Stimulated activated CD8-positive, alpha-beta memory T cell treated with anti-CD3 and anti-CD28 coated beads, Interleukin-7, amount 100 ng/mL, for 1 hour (primary cell): Measurements from ENCODE around the gene IL11.

ENCODE experiments used
- DNase-seq, 2 donors: peaks; one replicate each; pipeline ENCODE4 v3.0.0-alpha.2; 2020; ENCODE audit warnings: low read depth in 2 of 2

Gene IL11

DNA sequence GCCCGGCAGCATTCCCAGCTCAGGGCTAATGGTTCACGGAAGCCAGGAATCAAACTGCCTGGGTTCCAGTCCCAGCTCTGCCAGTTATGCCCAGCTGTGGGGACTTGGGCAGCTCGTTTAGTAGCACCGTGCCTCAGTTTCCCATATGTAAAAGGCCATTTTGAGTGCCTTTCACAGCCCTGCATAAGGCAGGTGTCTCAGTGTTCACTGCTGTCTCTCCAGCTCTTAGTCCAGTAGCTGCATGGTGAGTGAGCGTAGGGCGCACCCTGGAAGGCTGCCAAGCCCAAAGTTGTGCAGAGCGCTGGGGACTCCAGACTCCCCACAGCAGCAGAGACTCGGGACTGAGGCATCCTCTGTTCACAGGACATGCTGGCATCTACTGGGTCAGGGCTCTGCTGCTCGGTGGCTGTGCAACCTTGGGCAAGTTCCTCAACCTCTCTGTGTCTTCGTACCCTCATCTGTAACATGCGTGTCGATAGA is 21.0 kb upstream of the IL11 start:
- DNase-seq = no peak

- no peak for DNase-seq
Measured at GRCh38 chr19:55390461-55390880, 20.2 kb upstream of the IL11 start.

DNA sequence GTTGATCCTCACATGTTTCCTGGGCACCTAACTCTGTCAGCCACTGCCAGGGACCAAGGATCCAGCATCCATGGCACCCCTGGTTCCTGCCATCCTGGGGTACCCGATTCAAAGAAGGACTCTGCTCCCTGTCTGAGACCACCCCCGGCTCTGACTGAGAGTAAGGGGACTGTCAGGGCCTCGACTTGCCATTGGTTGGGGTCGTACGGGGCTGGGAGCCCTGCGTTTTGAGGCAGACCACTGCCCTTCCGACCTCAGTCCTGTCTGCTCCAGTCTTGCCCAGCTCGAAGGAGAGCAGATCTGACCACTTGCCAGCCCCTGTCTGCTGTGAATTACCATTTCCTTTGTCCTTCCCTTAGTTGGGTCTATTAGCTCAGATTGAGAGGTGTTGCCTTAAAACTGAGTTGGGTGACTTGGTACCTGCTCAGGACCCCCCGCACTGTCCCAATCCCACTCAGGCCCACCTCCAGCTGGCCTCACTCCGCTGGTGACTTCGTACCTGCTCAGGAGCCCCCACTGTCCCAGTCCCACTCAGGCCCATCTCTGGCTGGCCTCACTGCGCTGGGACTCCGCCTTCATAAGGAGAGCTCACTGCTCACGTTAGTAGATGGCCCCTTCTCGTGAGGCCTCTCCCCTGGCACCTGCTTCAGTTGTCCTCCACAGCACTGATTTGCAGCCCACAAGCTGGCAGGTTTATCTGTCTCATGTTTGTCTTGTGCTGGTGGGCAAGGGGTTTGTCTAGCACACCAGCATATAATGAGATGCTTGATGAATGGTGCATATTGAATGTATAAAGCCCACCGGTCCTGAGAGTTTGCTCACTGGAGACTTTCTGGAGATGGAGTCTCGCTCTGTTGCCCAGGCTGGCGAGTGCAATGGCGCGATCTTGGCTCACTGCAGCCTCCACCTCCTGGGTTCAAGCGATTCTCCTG is 19.4 kb upstream of the IL11 start:
- no peak for DNase-seq

DNA sequence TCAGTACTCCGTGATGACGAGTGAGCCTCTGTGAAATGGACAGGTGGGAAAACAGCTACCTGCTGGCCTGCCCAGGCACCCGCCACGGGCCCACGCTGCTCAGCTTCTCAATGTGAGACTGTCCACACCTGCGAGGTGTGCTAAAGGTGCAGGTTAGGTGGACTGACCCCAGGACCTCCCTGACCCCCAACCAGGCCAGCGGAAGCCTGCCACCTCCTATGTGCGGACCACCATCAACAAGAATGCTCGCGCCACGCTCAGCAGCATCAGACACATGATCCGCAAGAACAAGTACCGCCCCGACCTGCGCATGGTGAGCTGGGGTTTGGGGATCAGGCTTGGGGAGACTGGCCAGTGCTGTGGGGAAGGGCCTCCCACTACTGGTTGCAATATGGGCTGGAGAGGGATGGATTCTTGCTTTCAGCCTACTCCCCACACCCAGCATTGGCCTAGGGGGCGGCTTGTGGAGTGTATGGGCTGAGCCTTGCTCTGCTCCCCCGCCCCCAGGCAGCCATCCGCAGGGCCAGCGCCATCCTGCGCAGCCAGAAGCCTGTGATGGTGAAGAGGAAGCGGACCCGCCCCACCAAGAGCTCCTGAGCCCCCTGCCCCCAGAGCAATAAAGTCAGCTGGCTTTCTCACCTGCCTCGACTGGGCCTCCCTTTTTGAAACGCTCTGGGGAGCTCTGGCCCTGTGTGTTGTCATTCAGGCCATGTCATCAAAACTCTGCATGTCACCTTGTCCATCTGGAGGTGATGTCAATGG is 17.7 kb upstream of the IL11 start:
- no peak for DNase-seq

DNA sequence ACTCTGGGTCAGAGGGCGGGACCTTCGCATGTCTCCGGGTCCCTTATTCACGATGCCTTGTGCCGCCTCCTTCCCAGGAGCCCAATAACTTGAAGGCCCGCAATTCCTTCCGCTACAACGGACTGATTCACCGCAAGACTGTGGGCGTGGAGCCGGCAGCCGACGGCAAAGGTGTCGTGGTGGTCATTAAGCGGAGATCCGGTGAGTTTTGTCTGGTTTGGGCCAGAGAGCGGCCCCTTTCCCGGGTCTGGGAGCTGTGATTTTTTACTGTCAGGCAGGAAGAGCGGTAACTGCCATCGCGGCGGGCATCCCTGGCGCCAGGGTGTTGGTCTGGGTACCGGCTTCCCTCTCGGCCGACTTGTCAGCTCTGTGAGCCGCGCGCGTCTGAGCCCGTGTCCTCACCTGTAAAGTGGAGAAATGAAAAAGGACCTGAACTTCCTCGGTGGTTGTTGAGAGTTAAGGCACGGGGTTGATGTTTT is 16.3 kb upstream of the IL11 start:
- DNase-seq = no peak

- peak; percentile 95 to 97 for DNase-seq
Measured at GRCh38 chr19:55385724-55386492, 15.6 kb upstream of the IL11 start, which contains the start of gene RPL28. Gene RPL28, plus strand, starts transcription at chr19:55385932. Its CDS starts 426 bp downstream, at chr19:55386358.

DNA sequence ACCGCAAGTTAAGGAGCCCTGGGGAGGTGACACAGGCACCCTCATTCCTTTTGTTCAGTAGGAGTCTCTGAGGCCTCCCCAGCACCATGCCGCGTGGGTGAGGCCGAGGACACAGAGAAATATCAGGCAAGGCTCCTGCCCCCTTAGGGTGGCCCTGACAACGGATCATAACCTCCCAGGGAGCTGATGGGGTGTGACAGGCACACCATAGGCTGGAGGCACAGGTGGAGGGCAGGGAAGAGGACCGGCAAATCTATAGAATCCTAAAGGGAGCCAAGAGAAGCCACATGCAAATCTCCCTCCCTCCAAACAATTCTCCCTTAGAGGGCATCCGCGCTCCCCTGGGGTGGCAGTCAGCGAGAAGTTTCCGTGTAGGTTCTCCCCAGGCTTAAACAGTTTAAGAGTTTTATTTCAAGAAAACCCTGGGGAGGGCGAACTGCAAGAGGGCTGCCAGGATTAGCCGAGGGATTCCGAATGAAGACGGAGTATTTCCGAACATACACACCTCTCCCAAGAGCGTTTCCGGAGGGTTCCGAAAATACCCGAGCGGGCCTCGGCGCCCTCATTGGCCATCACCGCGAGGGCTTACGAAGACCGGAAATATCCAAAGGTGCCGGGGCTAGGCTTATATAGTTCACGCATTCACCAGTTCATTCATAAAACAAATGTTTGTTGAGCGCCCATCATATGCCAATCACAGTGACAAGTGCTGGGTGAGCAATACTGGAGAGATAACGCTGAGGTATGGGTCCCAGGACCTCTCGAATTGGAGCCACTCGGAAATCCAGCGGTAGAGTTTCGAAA is 14.9 kb upstream of the IL11 start:
- DNase-seq = peak; percentile 79 to 82

GRCh38 chr19:55384131-55384919 is 14.1 kb upstream of the IL11 start, which contains the start of gene TMEM238:
Gene TMEM238, minus strand, starts transcription at chr19:55384292. Its CDS starts 33 bp downstream, at chr19:55384259.
- DNase-seq = no peak

- no peak for DNase-seq
Measured at GRCh38 chr19:55383279-55384130, 13.2 kb upstream of the IL11 start.

DNA sequence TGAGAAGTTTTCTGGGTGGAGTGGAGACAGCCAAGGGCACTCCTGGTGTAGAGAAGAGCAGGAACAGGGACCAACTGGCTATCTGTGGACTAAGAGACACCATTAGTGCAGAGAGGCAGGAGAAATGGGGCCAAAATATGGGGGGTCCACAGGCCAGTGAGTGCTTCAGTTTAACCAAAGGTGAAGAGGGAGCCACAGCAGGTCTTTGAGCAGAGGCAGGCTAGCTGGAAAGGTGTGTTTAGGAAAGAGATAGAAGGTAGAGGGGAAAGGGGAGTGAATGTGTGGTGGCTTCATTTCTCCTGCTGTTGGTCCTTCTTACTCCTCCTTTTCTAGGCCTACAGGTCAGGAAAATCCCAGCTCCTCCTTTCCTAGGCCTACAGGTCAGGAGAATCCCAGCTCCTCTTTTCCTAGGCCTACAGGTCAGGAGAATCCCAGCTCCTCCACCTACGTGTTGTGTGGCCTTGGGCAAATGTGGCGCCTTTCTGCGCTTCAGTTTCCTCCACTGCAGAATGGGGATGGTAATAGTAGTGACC is 12.3 kb upstream of the IL11 start:
- DNase-seq = no peak

- DNase-seq = no peak
Measured at GRCh38 chr19:55382013-55382412, 11.8 kb upstream of the IL11 start.

DNA sequence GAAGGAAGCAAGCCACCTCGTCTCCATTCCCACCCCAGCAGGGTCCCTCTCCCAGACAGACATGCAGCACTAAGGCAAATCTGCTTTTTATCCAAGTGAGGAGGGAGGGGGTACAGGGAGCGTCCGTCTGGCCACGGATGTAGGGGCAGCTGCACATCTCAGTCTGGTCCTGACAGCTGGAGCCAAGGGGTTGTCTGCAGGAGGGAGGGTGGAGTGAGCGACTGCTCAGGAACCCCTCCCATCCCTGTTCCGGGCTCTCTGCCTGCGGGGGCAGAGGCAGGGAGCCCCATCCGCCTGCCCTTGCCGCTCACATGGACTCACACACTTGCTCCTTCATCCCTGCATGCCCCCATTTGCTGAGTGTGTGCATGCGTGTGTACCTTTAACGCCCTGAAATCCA is 8.9 kb upstream of the IL11 start:
- no peak for DNase-seq

DNA sequence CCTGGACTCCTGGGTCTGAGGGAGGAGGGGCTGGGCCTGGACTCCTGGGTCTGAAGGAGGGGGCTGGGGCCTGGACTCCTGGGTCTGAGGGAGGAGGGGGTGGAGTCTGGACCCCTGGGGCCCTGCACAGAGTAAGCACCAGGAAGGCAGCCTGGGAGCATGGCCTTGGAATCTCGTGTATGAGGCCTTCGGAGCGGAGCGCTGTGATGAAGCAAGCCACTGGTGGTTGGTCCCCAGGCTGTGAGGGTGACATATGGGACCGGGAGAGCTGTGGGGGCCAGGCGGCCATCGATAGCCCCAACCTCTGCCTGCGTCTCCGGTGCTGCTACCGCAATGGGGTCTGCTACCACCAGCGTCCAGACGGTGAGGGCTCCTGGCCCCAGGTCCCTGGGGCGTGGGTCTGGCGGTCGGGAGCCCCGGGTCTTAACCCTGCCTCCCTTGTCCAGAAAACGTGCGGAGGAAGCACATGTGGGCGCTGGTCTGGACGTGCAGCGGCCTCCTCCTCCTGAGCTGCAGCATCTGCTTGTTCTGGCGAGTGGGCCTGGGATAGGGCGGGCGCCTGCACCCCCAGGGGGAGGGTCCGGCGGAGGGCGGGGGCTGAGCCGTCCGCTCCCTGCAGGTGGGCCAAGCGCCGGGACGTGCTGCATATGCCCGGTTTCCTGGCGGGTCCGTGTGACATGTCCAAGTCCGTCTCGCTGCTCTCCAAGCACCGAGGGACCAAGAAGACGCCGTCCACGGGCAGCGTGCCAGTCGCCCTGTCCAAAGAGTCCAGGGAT is 7.3 kb upstream of the IL11 start:
- DNase-seq = no peak

DNA sequence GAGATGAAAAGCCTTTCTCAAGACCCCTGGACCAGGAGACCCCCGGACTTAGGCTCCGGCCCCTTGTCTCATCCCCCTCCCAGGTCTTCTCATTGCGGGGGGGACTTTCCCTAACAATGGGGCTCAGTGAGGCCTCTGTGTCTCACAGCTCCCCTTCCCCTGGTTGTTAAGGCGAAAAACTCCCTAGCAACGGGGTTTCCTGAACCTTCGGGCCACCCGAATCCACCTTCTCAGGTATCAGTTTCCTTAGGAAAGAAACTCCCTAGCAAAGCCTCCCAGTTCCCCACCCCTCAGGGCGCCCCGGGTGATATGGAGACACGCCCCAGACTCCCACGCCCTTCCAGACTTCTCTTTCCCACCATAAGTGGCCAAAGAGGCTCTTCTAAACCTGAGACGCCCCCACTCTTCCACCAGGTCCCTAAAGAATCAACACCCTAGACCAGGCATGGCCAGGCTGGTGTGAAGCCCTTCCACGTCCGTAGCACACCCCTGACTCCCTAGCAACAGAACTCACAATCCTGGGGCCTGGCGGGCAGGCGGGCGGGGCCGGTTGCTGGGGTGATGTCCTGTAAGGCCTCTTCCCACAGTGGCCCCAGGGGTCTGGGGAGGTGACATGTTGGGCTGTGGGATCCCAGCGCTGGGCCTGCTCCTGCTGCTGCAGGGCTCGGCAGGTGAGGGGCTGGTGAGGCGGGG is 6.1 kb upstream of the IL11 start, which contains the start of gene TMEM190:
Gene TMEM190, plus strand, starts transcription at position 586 of the 693 bp plus-strand sequence. Its CDS starts 28 bp downstream, at position 614.
- no peak for DNase-seq

DNA sequence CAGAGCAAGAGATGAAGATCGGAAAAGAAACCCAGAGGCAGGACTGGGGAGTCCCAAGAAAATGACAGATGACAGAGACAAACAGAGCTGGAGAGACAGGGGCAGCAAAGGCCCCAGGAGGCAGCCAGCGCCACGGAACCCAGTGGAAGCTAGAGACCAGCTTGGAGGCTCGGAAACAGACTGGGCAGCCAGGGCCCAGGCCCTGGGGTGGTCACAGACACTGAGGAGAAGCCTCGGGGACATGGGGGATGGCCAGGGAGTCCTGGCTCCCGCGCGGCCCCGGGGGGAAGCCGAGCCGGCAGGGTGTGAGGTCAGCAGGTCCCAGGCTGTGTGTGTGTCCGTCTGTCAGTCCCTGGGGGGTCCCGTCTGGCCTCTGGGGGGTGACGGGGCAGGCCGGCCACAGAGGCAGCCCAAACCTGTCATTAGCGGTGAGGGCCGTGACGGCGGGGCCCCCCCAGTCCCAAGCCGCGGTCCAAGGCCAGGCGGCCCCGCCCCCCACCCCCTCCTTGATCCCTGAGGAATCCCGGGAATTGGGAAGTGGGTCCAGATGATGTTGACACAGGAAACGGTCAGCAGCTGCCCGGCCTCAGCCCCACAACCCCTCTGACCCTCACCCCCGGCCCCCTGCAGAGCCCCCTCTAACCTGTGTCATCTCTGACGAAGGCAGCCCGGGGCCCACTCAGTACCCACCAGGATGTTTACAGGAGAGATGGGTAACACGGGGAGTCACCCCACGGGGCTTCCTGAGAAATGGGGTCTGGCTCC is 3.9 kb upstream of the IL11 start:
- no peak for DNase-seq

GRCh38 chr19:55373306-55373992 is 3.2 kb upstream of the IL11 start:
- no peak for DNase-seq
